GM12878 (cell line): ENCODE results near the gene TMED7. TPM values are rescaled to one million over a fixed set of nuclear protein-coding genes. Genes with fewer than 3 reads are reported as not detected.
A peak's percentile ranks its signal among the peaks of the same experiment; 100 is the strongest.

ENCODE experiments used
- ATF2 ChIP-seq: IDR thresholded peaks from 2 replicates; pipeline ENCODE4 v1.6.1; 2012; ENCODE audit warnings: low read length, inconsistent platforms
- CEBPZ ChIP-seq: fragments of 150-350 bp; IDR thresholded peaks from 2 replicates; pipeline ENCODE4 v1.6.1; 2016; ENCODE audit warnings: low read depth, low read length
- CTCF ChIP-seq, 3 experiments: IDR thresholded peaks in 2 of 3; conservative IDR thresholded peaks in 1 of 3; 2 replicates each; pipeline ENCODE4 v1.5.1; 2011; ENCODE audit warnings: low read depth in 3 of 3, low read length in 3 of 3, mild to moderate bottlenecking in 3 of 3, control low read depth in 2 of 3, moderate library complexity in 2 of 3, inconsistent platforms in 1 of 3, mixed read lengths in 1 of 3; ENCODE audit not compliant: control insufficient read depth in 2 of 3, insufficient read depth in 1 of 3; ENCODE audit errors: extremely low read depth in 1 of 3
- E4F1 ChIP-seq: fragments of 450-650 bp; IDR thresholded peaks from 2 replicates; pipeline ENCODE4 v1.6.1; 2018; ENCODE audit warnings: borderline replicate concordance, mild to moderate bottlenecking; ENCODE audit not compliant: partially characterized antibody
- HDGF ChIP-seq: fragments of 450-650 bp; IDR thresholded peaks from 2 replicates; pipeline ENCODE4 v1.6.1; 2016; ENCODE audit warnings: antibody characterized with exemption
- JUND ChIP-seq: IDR thresholded peaks from 2 replicates; pipeline ENCODE4 v1.6.1; 2012; ENCODE audit warnings: low read depth, mild to moderate bottlenecking, low read length, improper control_type of control experiment, moderate library complexity
- MYC ChIP-seq: IDR thresholded peaks from 2 replicates; pipeline ENCODE4 v1.6.1; 2011; ENCODE audit warnings: mild to moderate bottlenecking, low read length, moderate library complexity, inconsistent platforms; ENCODE audit not compliant: insufficient read depth, insufficient replicate concordance, insufficient read length, severe bottlenecking
- NFXL1 ChIP-seq: fragments of 450-650 bp; IDR thresholded peaks from 2 replicates; pipeline ENCODE4 v1.6.1; 2017; ENCODE audit warnings: antibody characterized with exemption, mild to moderate bottlenecking, borderline replicate concordance
- RAD51 ChIP-seq: fragments of 450-650 bp; IDR thresholded peaks from 2 replicates; pipeline ENCODE4 v1.6.1; 2016; ENCODE audit warnings: moderate library complexity, mild to moderate bottlenecking, inconsistent platforms
- RELA ChIP-seq: fragments of 450-650 bp; IDR thresholded peaks from 2 replicates; pipeline ENCODE4 v1.8.0; 2014; ENCODE audit warnings: borderline replicate concordance; ENCODE audit not compliant: partially characterized antibody
- RFX5 ChIP-seq: IDR thresholded peaks from 2 replicates; pipeline ENCODE4 v1.6.1; 2011; ENCODE audit warnings: low read depth, low read length, improper control_type of control experiment
- TCF3 ChIP-seq: IDR thresholded peaks from 2 replicates; pipeline ENCODE4 v1.6.1; 2012; ENCODE audit warnings: low read depth, mild to moderate bottlenecking, low read length, borderline replicate concordance; ENCODE audit not compliant: insufficient read depth
- ZNF622 ChIP-seq: fragments of 450-650 bp; IDR thresholded peaks from 2 replicates; pipeline ENCODE4 v1.6.1; 2017; ENCODE audit warnings: mild to moderate bottlenecking, inconsistent platforms
- ZNF687 ChIP-seq: fragments of 450-650 bp; IDR thresholded peaks from 2 replicates; pipeline ENCODE4 v1.6.1; 2017; ENCODE audit warnings: mild to moderate bottlenecking, moderate library complexity
- polyA plus RNA-seq, 11 experiments: library from polyadenylated mRNA; depleted of rRNA in 4 of 11; unstranded in 6 of 11; stranded (reverse) in 5 of 11; fragments of >200 nt; fragmentation: Nextera tagmentation in 4 of 11; fragmentation: Illumina TruSeq in 1 of 11; extraction: Ambion mirVana in 4 of 11; extraction: Trizol in 1 of 11; gene quantifications; 1 replicate in 1 of 11; 2 replicates in 10 of 11; pipeline versions ENCODE4 v1.2.1 to v1.2.3, GENCODE V29; 2011 to 2016; ENCODE audit warnings: inconsistent platforms in 2 of 11, missing spikeins in 2 of 11, low read depth in 1 of 11
- total RNA-seq, 4 experiments: library from RNA; depleted of rRNA in 3 of 4; stranded (reverse); fragments of >200 nt in 3 of 4; fragmentation: Illumina TruSeq in 1 of 4; extraction: Trizol in 1 of 4; gene quantifications; 2 replicates each; pipeline versions ENCODE4 v1.2.1 to v1.2.3, GENCODE V29; 2013 to 2021

Gene TMED7
- total and polyA plus RNA-seq, 10 of the 15 experiments (the other 5 are each of a cell fraction or from before 2014, with no cell fraction given) = 8.0 to 37.3 (median 25.2) TPM

GRCh38 chr5:115625579-115626444, at the start of gene TMED7 (continued):
- TF ChIP-seq ZNF687 (peak; percentile 52; the same call in 1 of the 2 replicates), CEBPZ (no peak), ZNF622 (no peak), HDGF (peak; percentile 96), MYC (no peak), RELA (no peak), E4F1 (peak; percentile 72), ATF2 (no peak), CTCF (IDR thresholded peaks at IDR 0.05 in 2 of 3, conservative IDR thresholded peaks at IDR 0.05 in 1 of 3; ENCODE audit: control insufficient read depth in 2 of 3, extremely low read depth in 1 of 3, insufficient read depth in 1 of 3, low read depth in 3 of 3, low read length in 3 of 3) (no peak), NFXL1 (no peak), RFX5 (no peak; the same call in 1 of the 2 replicates), RAD51 (peak; percentile 14; the same call in 1 of the 2 replicates), JUND (no peak), TCF3 (no peak)
